ENCODE results near the gene ANKRD42. TPM values are rescaled to one million over a fixed set of nuclear protein-coding genes. Genes with fewer than 3 reads are reported as not detected.

Gene ANKRD42
- total and polyA plus RNA-seq, 8 donors, result 10.2 to 17.2 (median 13.4) TPM

GRCh38 chr11:83161610-83162199 lies 31.8 kb upstream of the ANKRD42 start:
- no peaks in the 10 kb centered on the region for H3K27me3 ChIP-seq
- TF ChIP-seq CTCF (IDR thresholded peaks at IDR 0.05), result no peak
- ATAC-seq (no peak), DNase-seq (no peak)
- H3K4me1 ChIP-seq, result peaks cover 14 to 50% of the 10 kb centered on the region in 2 donors
- peak overlapping the region in 1 of 2 donors; percentile 96 for H3K4me3 ChIP-seq
- no peaks in the 10 kb centered on the region for H3K9me3 ChIP-seq
- H3K27ac ChIP-seq, result no peak overlapping the region
- intact Hi-C loops (cut with DNase I), result no loop called here
- peaks cover 0 to 36% of the 10 kb centered on the region in 2 donors for H3K36me3 ChIP-seq

GRCh38 chr11:83162377-83162776 lies 31.1 kb upstream of the ANKRD42 start:
- DNase-seq (no peak), ATAC-seq (peak; percentile 12)
- Histone ChIP-seq H3K4me3 (no peak overlapping the region), H3K36me3 (peaks cover 0 to 42% of the 10 kb centered on the region in 2 donors), H3K9me3 (no peaks in the 10 kb centered on the region), H3K27ac (no peak overlapping the region), H3K4me1 (peaks cover 14 to 50% of the 10 kb centered on the region in 2 donors), H3K27me3 (no peaks in the 10 kb centered on the region)
- TF ChIP-seq CTCF (IDR thresholded peaks at IDR 0.05), result no peak
- intact Hi-C loops (cut with DNase I), result no loop called here

- Histone ChIP-seq H3K4me1 (peaks cover 16 to 50% of the 10 kb centered on the region in 2 donors), H3K27me3 (no peaks in the 10 kb centered on the region), H3K9me3 (no peaks in the 10 kb centered on the region), H3K36me3 (peaks cover 0 to 74% of the 10 kb centered on the region in 2 donors), H3K4me3 (no peak overlapping the region), H3K27ac (no peak overlapping the region)
- intact Hi-C loops (cut with DNase I), result no loop called here
- ATAC-seq (no peak), DNase-seq (no peak)
- TF ChIP-seq CTCF (IDR thresholded peaks at IDR 0.05), result no peak
These were observed 27.2 kb upstream of the ANKRD42 start for GRCh38 chr11:83166193-83166866.

- no peak for ATAC-seq
- DNase-seq, result no peak
- peaks cover 15 to 53% of the 10 kb centered on the region in 2 donors for H3K4me1 ChIP-seq
- H3K27me3 ChIP-seq, result no peaks in the 10 kb centered on the region
- H3K27ac ChIP-seq, result no peak overlapping the region
- no peak overlapping the region for H3K4me3 ChIP-seq
- H3K9me3 ChIP-seq, result no peaks in the 10 kb centered on the region
- no peak for TF ChIP-seq CTCF (IDR thresholded peaks at IDR 0.05)
- intact Hi-C loops (cut with DNase I), result no loop called here
- H3K36me3 ChIP-seq, result peaks cover 0 to 91% of the 10 kb centered on the region in 2 donors
These were observed 24.8 kb upstream of the ANKRD42 start for GRCh38 chr11:83168756-83169155.

GRCh38 chr11:83170865-83171264 lies 22.6 kb upstream of the ANKRD42 start:
- no peak overlapping the region for H3K4me3 ChIP-seq
- TF ChIP-seq CTCF (IDR thresholded peaks at IDR 0.05), result no peak
- H3K27me3 ChIP-seq, result no peaks in the 10 kb centered on the region
- DNase-seq, result no peak
- no peak for ATAC-seq
- intact Hi-C loops (cut with DNase I), result no loop called here
- H3K36me3 ChIP-seq, result peaks cover 0 to 88% of the 10 kb centered on the region in 2 donors
- no peak overlapping the region for H3K27ac ChIP-seq
- no peaks in the 10 kb centered on the region for H3K9me3 ChIP-seq
- H3K4me1 ChIP-seq, result peaks cover 23 to 74% of the 10 kb centered on the region in 2 donors
